Measurements from ENCODE around the gene SLC66A2. TPM values are rescaled to one million over a fixed set of nuclear protein-coding genes. Genes with fewer than 3 reads are reported as not detected.

Gene SLC66A2
- total RNA-seq, 1 experiment from 2014 or later, result 13.0 TPM

DNA sequence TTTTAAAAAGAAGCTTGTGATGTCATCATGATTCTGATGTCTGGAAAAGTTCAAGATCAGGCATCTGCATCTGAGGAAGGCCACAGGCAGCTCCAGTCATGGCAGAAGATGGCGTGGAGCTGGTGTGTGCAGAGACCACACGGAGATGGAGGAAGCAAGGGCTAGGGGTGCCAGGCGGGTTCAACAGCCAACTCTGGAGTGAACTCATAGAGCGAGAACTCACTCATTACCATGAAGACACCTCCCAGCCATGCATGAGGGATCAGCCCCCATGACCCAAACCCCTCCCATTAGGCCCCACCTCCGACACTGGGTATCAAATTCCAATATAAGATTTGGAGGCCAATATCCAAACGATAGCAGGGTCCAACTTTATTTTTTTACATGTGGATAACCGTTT, 92.1 kb downstream of the SLC66A2 start:
- H4K20me1 ChIP-seq (ENCODE audit: control insufficient read depth, insufficient read depth, insufficient read length), result no peaks in the 10 kb centered on the region
- no peak overlapping the region for H3K27ac Mint-ChIP-seq
- H3K4ac ChIP-seq (ENCODE audit: low read depth, low read length), result no peak overlapping the region
- H2BK5ac ChIP-seq (ENCODE audit: insufficient read length, low read length), result no peak overlapping the region
- H3K4me1 Mint-ChIP-seq, result peaks cover 5 to 6% of the 10 kb centered on the region in 2 experiments; a peak in 3 of 4 replicates
- H4K91ac ChIP-seq (ENCODE audit: insufficient read length, low read depth, low read length), result no peak overlapping the region
- no peak overlapping the region for H2BK15ac ChIP-seq (ENCODE audit: low read depth, low read length)
- H3K18ac ChIP-seq (ENCODE audit: insufficient read length, low read depth, low read length), result no peak overlapping the region
- no peak overlapping the region for H3K4me2 ChIP-seq (ENCODE audit: insufficient read depth, insufficient read length, low read length)
- no peaks in the 10 kb centered on the region for H3K4me1 ChIP-seq (ENCODE audit: insufficient read depth, low read length)
- H3K79me2 ChIP-seq (ENCODE audit: insufficient read depth, low read length), result no peaks in the 10 kb centered on the region
- DNase-seq, result no peak
- H3K27me3 ChIP-seq (ENCODE audit: insufficient read depth, low read length), result no peaks in the 10 kb centered on the region
- H3K4me3 Mint-ChIP-seq, result no peak overlapping the region
- H2BK12ac ChIP-seq (ENCODE audit: insufficient read length, low read depth, low read length), result no peak overlapping the region
- H2AK5ac ChIP-seq (ENCODE audit: insufficient read length, low read length), result no peak overlapping the region
- no peaks in the 10 kb centered on the region for H3K9me3 ChIP-seq (ENCODE audit: control insufficient read depth, low read depth, low read length)
- no peaks in the 10 kb centered on the region; a peak in 1 of 5 replicates for H3K9me3 Mint-ChIP-seq
- no peak overlapping the region for H4K5ac ChIP-seq (ENCODE audit: insufficient read length, low read depth, low read length)
- peaks cover 43% of the 10 kb centered on the region for H3K27me3 Mint-ChIP-seq (ENCODE audit: low read depth)
- WGBS (ENCODE audit: extremely low coverage, insufficient read length, low lambda C conversion rate), result no CpG with 5 or more reads among the region's 7 CpGs
- H3K36me3 Mint-ChIP-seq (ENCODE audit: insufficient read depth in 1 of 3, low read depth in 3 of 3), result no peaks in the 10 kb centered on the region
- H3K23ac ChIP-seq (ENCODE audit: insufficient read length, low read depth, low read length), result no peak overlapping the region
- H3K27ac ChIP-seq (ENCODE audit: insufficient read length, low read depth, low read length), result no peak overlapping the region
- no peak overlapping the region for H2AFZ ChIP-seq (ENCODE audit: low read length)
- H3K23me2 ChIP-seq (ENCODE audit: insufficient read length, low read depth, low read length, poor library complexity, severe bottlenecking), result no peaks in the 10 kb centered on the region
- TF ChIP-seq, protein P1, sequence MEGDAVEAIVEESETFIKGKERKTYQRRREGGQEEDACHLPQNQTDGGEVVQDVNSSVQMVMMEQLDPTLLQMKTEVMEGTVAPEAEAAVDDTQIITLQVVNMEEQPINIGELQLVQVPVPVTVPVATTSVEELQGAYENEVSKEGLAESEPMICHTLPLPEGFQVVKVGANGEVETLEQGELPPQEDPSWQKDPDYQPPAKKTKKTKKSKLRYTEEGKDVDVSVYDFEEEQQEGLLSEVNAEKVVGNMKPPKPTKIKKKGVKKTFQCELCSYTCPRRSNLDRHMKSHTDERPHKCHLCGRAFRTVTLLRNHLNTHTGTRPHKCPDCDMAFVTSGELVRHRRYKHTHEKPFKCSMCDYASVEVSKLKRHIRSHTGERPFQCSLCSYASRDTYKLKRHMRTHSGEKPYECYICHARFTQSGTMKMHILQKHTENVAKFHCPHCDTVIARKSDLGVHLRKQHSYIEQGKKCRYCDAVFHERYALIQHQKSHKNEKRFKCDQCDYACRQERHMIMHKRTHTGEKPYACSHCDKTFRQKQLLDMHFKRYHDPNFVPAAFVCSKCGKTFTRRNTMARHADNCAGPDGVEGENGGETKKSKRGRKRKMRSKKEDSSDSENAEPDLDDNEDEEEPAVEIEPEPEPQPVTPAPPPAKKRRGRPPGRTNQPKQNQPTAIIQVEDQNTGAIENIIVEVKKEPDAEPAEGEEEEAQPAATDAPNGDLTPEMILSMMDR (conservative IDR thresholded peaks at IDR 0.05), result no peak
- H3K56ac ChIP-seq (ENCODE audit: insufficient read length, low read depth, low read length), result no peak overlapping the region
- no peak overlapping the region for H3T11ph ChIP-seq (ENCODE audit: low read length)
- no peak overlapping the region for H3K14ac ChIP-seq (ENCODE audit: insufficient read depth, low read length)
- H3K9ac ChIP-seq (ENCODE audit: extremely low read depth, insufficient read length, low read length), result no peak overlapping the region
- no peaks in the 10 kb centered on the region for H3K79me1 ChIP-seq (ENCODE audit: insufficient read depth, low read depth, low read length, poor library complexity, severe bottlenecking)
- H2BK120ac ChIP-seq (ENCODE audit: low read depth, low read length, poor library complexity, severe bottlenecking), result no peak overlapping the region
- H4K8ac ChIP-seq (replicated peaks; ENCODE audit: insufficient read length, low read depth, low read length), result no peak overlapping the region
- no peak overlapping the region for H2BK20ac ChIP-seq (ENCODE audit: low read depth, low read length, poor library complexity, severe bottlenecking)
